ENCODE data around the gene ADAMTS14.

Gene ADAMTS14

DNA sequence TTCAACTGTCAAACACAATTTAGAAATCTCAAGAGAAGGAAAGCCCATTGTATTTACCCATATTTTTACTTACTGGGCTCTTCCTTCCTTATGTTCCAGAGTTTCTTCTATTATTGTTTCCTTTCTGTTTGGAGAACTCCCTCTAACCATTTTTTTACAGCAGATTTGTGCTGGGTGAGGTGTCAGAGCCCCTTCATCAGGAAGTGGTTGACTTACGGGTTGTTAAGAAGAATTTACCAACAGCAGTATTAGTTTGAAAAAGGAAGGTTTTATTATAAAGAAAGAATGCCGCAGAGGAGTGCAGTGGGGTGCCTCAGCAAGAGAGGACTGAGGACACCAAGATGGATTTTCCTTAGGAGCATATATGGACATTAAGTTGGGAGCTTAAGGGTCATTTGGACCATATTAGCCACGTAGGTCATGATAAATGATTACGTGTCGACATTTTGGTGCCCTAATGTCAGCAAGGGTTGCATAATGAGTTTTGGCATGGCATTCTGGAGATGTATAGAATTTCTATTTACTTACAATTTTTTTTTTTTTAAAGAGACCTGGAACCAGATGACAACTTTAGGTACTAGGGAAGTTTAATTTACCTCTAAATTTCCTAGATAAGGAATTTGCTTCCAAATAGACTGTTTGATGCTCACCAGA lies 119.2 kb downstream of the ADAMTS14 start:
- DNase-seq, result no peak

DNA sequence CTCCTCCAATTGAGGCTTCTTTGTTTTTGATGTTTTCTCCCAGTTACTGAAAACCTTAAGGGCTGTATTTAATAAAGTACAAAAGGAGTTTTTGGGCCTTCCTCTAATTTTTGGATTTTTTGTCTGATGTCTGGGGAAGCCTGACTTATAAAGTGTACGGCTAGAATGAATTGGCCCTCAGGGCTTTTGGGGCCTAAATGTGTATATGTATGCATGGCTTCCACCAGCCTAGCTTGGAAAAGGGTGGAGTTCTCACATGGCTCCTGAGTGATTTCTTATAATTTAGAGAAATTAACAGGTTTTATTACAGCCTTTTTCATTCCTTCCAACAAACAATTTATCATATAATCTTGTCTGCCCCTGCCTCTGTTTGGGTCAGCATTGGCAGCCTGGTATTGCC lies 123.3 kb downstream of the ADAMTS14 start:
- DNase-seq, result no peak

DNA sequence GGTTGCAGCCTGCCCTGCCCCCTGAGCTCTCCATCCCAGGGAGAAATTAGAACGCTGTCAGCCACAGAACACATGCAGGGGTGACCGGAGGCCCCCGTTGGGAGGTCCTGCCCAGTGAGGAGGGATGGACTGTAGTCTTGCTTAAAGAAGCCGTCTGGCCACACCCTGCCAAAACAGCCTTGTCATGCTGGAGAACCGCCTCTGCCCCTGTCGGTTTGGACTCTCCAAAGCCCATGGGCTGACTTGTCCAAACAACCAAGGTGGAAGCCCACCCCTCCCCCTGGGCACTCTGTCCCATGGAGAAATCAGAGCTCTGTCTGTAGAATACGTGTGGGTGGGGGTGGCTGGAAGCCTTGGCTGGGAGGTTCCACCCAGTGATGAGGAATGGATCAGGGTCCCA lies 125.5 kb downstream of the ADAMTS14 start:
- no peak for DNase-seq

DNA sequence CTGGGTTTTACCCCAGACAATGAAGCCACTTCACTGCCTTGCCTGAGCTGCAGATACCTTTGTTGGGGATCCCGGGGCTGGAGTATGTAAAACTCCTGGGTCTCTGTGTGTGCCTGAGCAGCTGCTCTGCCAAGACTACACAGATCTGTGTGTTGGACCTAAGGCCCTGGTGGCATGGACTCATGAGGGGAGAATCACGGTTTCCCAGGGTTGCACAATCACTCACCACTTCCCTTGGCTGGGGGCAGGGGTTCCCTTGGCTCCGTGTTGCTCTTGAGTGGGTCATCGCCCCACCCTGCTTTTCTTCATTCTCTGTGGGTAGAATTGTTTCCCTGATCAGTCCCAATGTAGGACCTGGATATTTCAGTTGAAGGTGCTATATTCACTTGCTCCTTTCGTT lies 126.8 kb downstream of the ADAMTS14 start:
- no peak for DNase-seq

DNA sequence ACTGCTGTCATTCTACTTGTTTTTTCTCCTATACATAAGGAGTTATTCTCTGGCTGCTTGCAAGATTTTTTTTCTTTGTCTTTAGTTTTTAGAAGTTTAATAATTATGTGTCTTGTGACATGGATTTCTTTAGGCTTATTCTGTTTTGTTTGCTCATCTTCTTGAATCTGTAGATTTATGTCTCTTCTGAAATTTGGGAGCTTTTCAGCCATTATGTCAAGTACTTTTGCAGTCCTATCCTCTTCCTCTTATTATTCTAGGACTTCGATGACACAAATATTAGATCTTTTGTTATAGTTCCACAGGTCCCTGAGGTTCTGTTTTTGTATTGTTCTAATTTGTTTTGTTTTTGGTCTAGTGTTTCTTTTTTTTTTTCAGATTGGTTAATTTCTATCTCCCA lies 129.5 kb downstream of the ADAMTS14 start:
- no peak for DNase-seq

DNA sequence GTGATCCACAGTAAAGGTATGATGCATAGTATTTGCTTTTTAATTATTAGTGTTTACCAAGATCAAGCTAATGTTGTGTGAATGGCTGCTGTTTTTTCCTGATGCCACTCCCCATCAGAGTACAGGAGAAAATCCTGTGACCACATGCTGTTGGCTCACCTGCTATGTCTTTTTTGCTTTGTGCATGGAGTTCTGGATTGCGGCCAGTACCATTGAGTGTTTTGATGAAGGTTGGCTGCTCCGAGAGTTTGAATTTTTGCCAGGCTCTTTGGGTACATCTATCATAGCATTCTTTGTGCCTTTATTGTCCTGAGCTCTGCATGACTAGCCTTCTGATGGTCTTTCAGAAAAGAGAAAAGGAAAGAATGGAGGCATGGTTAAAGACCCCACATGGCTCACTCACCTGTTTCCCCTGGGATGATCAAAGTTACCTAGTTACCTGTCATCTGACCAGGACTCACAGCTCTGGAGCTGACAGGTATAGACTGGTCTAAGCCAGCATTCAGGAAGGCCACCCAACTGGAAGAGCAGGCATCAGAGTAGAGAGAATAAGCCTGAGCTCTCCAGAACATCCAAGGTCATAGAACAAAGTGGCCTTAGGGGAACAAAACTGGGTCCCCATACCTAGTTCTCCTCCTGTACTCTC lies 131.6 kb downstream of the ADAMTS14 start:
- no peak for DNase-seq

DNA sequence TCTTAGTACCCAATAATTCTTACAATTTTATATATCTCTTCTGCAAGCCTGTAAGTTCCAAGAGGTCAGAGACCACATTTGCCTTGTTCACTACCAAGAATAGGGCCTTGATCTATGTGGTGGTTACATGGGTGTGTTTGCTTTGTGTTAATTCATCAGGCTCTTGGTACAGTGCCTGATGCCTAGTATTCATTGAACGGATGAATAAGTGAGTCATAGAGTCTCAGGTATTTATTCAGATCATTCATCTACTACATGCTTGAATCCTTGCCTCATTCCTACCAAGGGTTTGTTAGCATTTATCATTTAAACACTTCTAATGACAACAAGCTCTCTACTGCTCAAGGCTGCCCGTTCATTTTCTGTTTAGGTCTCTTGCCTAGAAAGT lies 132.1 kb downstream of the ADAMTS14 start:
- DNase-seq, result no peak

DNA sequence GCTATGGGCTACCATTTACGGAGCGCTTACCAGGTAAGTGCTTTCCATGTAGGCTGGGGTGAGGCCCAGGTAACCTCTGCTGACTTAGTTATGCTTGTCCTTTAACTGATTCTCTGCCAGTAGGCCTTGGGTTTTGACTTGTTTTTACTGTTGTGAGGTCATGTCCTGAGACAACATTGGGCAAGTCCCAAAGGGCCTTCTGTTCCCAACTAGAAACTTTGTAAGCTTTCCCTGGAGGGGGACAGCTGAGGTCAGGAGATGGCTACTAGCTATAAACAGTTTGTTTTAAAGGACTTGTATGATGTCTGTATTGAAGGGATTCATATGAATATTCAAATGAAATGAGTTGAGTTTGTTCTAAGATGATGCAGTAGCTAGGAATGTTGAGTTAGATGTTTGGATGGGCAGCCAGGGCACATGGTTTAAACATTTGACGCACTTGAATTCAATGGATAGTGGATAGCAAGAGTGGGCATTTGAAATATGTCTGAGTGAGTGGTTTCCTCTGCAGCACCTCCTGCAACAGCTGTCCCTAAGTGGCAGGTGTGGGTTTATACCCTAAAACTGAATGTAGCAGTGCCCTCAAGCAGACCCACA lies 133.4 kb downstream of the ADAMTS14 start:
- DNase-seq, result no peak

DNA sequence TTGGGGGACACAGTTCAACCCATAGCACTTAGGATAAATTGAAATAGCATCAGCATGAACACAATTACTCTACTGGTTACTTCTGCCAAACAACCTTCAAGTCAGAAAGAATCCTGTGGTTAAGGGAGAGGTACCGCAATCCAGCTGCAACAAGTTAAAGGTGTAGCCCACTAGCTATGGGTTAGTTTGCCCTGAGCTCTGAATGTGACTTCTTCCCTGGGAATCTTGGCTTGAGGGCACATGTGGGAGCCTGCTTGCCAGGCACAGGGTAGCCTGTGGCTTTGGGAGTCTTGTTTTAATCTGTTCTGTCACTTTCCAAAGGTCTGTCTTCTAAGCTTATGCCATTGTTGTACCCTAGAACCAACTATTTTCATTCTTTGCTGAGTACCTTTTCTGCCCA lies 134.5 kb downstream of the ADAMTS14 start:
- DNase-seq, result no peak

DNA sequence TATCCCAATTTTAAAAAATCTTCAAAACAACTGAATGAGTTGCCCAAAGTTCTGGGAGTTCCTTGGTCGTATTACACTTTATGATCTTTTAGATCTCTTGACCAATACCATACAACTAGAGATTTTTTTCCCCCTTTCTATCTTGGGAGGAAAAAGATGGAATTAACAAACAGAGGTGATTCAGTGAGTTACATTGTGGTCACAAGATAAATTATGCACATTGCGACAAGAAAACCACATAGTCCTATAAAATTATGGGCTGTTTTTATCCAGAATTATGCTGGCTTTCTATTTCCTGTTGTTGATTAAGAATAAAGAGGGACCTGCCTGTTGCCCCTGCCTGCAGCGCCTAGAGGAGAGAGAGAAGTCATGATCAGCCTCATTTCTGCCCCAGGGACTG lies 135.2 kb downstream of the ADAMTS14 start:
- no peak for DNase-seq

DNA sequence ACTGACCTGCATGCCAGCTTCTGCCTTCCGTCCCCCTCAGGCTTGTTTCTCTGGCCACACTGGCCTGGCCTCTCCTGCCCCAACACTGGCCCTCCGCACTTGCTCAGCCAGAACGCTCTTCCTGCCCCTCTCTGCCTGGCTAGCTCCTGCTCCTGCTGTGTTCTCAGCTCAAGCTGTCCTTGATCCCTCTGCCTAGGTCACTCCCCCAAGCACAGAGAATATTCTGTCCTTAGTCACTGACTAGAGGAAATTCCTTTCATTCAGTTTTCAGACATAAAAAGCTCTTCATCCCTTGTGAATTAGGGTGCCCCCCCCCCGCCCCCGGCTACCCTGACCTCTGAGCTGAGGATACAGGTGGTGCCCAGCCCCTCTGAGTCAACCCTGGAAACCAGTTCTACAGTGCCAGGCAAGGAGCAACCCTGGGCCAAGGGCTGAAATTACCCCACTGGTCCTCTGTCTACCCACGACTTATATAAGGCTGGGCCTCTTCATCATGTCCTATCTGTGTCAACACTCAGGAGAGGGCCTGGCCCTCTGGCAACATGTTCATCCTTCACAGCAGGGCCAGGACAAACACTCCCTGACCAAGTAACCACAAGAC lies 136.8 kb downstream of the ADAMTS14 start:
- no peak for DNase-seq

DNA sequence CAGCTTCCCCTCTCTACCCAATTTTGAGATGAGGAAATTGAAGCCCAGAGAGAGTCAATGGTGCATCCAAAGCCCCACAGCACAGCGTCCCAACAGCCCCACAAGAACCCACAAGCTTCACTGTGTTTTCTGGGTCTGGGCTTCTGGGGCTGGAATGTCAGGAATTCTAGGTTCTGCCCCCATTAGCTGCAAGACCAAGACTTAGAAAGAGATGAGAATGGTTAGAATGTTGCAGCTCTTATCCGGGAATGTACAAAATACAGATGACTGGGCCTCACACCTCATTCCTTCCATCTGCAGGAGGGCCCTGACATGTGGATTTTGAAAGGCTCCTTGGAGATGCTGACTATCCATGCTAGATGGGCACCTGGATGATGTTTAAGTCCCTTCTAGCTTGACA lies 137.4 kb downstream of the ADAMTS14 start:
- DNase-seq, result no peak

DNA sequence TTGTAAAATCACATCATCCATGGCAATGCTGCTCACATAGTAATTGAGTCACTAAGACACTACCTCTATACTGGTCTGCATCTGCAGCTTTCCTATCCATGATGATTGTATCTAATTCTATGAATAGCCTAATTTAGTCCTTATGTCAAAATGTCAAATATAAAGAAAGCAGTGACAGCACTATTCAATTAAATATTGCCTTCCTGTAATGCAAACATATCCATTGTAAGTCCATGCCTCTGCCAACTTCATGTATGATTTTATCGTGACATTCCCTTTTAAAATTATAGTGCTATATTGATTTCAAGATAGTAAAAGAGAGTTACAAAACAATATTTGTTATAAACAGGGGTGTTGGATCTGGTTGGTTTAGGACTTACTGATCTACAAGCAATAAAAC lies 138.7 kb downstream of the ADAMTS14 start:
- no peak for DNase-seq

DNA sequence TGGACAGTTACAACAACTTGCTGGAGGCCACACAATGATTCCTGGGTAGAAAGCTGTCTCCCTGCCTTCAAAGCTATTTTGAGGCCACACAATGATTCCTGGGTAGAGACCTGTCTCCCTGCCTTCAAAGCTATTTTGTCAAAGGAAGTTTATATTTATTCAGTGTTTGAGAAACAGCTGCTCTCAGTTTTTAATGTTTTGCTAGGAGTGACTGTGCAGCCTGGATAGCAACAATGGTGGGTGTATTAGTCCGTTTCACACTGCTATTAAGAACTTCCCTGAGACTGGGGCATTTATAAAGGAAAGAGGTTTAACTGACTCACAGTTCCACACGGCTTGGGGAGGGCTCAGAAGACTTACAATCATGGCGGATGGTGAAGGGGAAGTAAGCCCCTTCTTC lies 139.6 kb downstream of the ADAMTS14 start:
- DNase-seq, result no peak
